GM23338 (cell line): ENCODE results near the gene SH2D5. TPM values are rescaled to one million over a fixed set of nuclear protein-coding genes. Genes with fewer than 3 reads are reported as not detected.

Experiments used
- ATAC-seq: fragments of 200-7000 bp; cut with Tn5 transposase; 3 replicates; pipeline ENCODE4 v1.9.1; 2020
- DNase-seq: peaks from one replicate; pipeline ENCODE4 v3.0.0-alpha.2; 2015; ENCODE audit warnings: low spot score
- H2AFZ ChIP-seq: fragments of 200-600 bp; sonication (generic); 2 replicates; pipeline ENCODE4 v1.8.0; 2016; ENCODE audit warnings: antibody characterized with exemption, mild to moderate bottlenecking, moderate library complexity
- H3F3A ChIP-seq: fragments of 200-600 bp; sonication (generic); replicated peaks from 2 replicates; pipeline ENCODE4 v1.8.0; 2017; ENCODE audit warnings: antibody characterized with exemption, mixed run types, low read depth
- H3K27ac ChIP-seq: fragments of 200-600 bp; sonication (generic); 2 replicates; pipeline ENCODE4 v1.6.1; 2016; ENCODE audit warnings: low read depth
- H3K27me3 ChIP-seq: fragments of 200-600 bp; sonication (generic); 2 replicates; pipeline ENCODE4 v1.8.0; 2016; ENCODE audit warnings: mild to moderate bottlenecking, mixed run types, moderate library complexity; ENCODE audit not compliant: insufficient read depth
- H3K36me3 ChIP-seq: fragments of 200-600 bp; sonication (generic); 2 replicates; pipeline ENCODE4 v1.8.0; 2016; ENCODE audit warnings: mild to moderate bottlenecking; ENCODE audit not compliant: insufficient read depth
- H3K4me1 ChIP-seq: fragments of 200-600 bp; sonication (generic); 2 replicates; pipeline ENCODE4 v1.8.0; 2016; ENCODE audit warnings: mild to moderate bottlenecking, moderate library complexity; ENCODE audit not compliant: insufficient read depth
- H3K4me2 ChIP-seq: fragments of 200-600 bp; sonication (generic); 2 replicates; pipeline ENCODE4 v1.7.1; 2017; ENCODE audit warnings: mixed run types
- H3K4me3 ChIP-seq: fragments of 200-600 bp; sonication (generic); 2 replicates; pipeline ENCODE4 v1.6.1; 2016; ENCODE audit warnings: mixed run types
- H3K79me2 ChIP-seq: fragments of 200-600 bp; sonication (generic); replicated peaks from 2 replicates; pipeline ENCODE4 v1.8.0; 2017; ENCODE audit warnings: mild to moderate bottlenecking; ENCODE audit not compliant: insufficient read depth
- H3K9me2 ChIP-seq: fragments of 200-600 bp; sonication (generic); 2 replicates; pipeline ENCODE4 v1.8.0; 2017; ENCODE audit not compliant: insufficient read depth
- H4K20me1 ChIP-seq: fragments of 200-600 bp; sonication (generic); replicated peaks from 2 replicates; pipeline ENCODE4 v1.8.0; 2017; ENCODE audit warnings: mild to moderate bottlenecking; ENCODE audit not compliant: insufficient read depth
- H3K27ac Mint-ChIP-seq: 2 replicates; pipeline ENCODE4 v1.8.0; 2020; ENCODE audit warnings: inconsistent platforms, mild to moderate bottlenecking, moderate library complexity, mixed read lengths
- H3K27me3 Mint-ChIP-seq: 3 replicates; pipeline ENCODE4 v1.8.0; 2022; ENCODE audit warnings: low read depth, mild to moderate bottlenecking, moderate library complexity, mixed read lengths, inconsistent platforms; ENCODE audit not compliant: insufficient read depth, poor library complexity
- H3K36me3 Mint-ChIP-seq: 3 replicates; pipeline ENCODE4 v1.8.0; 2021; ENCODE audit warnings: low read depth, mild to moderate bottlenecking, inconsistent platforms, moderate library complexity, mixed read lengths
- H3K4me1 Mint-ChIP-seq: 3 replicates; pipeline ENCODE4 v1.8.0; 2020; ENCODE audit warnings: mild to moderate bottlenecking, inconsistent platforms, mixed read lengths
- H3K4me3 Mint-ChIP-seq: 3 replicates; pipeline ENCODE4 v1.8.0; 2021; ENCODE audit warnings: moderate library complexity, mild to moderate bottlenecking, inconsistent platforms, mixed read lengths
- H3K9me3 Mint-ChIP-seq: 3 replicates; pipeline ENCODE4 v1.8.0; 2020; ENCODE audit warnings: moderate library complexity, mild to moderate bottlenecking, inconsistent platforms, mixed read lengths
- CREB1 ChIP-seq: fragments of 250-450 bp; sonication (Bioruptor Pico); IDR thresholded peaks from 2 replicates; pipeline ENCODE4 v1.5.0; 2020; ENCODE audit warnings: low read depth, mild to moderate bottlenecking, moderate library complexity
- ETS1 ChIP-seq: IDR thresholded peaks from 2 replicates; pipeline ENCODE4 v1.6.1; 2016; ENCODE audit warnings: antibody characterized with exemption
- EZH2 ChIP-seq: fragments of 200-600 bp; sonication (generic); IDR thresholded peaks from one replicate; pipeline ENCODE4 v1.8.0; 2017; ENCODE audit warnings: antibody characterized with exemption, mild to moderate bottlenecking, low read depth; ENCODE audit not compliant: unreplicated experiment
- EZH2phosphoT487 ChIP-seq: fragments of 200-600 bp; sonication (generic); IDR thresholded peaks from one replicate; pipeline ENCODE4 v1.8.1; 2018; ENCODE audit warnings: antibody characterized with exemption; ENCODE audit not compliant: unreplicated experiment
- JUNB ChIP-seq: IDR thresholded peaks from one replicate; pipeline ENCODE4 v1.6.1; 2016; ENCODE audit warnings: antibody characterized with exemption; ENCODE audit not compliant: unreplicated experiment
- NANOG ChIP-seq: IDR thresholded peaks from 2 replicates; pipeline ENCODE4 v1.6.1; 2016; ENCODE audit warnings: antibody characterized with exemption, borderline replicate concordance
- POLR2AphosphoS5 ChIP-seq: IDR thresholded peaks from 2 replicates; pipeline ENCODE4 v1.6.1; 2016; ENCODE audit warnings: antibody characterized with exemption, low read depth
- STAT1 ChIP-seq: IDR thresholded peaks from one replicate; pipeline ENCODE4 v1.6.1; 2016; ENCODE audit warnings: antibody characterized with exemption; ENCODE audit not compliant: unreplicated experiment
- ZNF114 ChIP-seq: fragments of 250-450 bp; sonication (Bioruptor Pico); IDR thresholded peaks from 2 replicates; pipeline ENCODE4 v1.5.0; 2020; ENCODE audit warnings: mild to moderate bottlenecking, moderate library complexity
- ZNF331 ChIP-seq: fragments of 250-450 bp; sonication (Bioruptor Pico); IDR thresholded peaks from 2 replicates; pipeline ENCODE4 v1.5.0; 2020; ENCODE audit warnings: low read depth, mild to moderate bottlenecking, moderate library complexity
- ZNF462 ChIP-seq: fragments of 250-450 bp; sonication (Bioruptor Pico); IDR thresholded peaks from 2 replicates; pipeline ENCODE4 v1.5.0; 2020; ENCODE audit warnings: mild to moderate bottlenecking, moderate library complexity
- polyA plus RNA-seq: library from polyadenylated mRNA; unstranded; fragments of >200 nt; fragmentation: Nextera tagmentation; extraction: Ambion mirVana; gene quantifications from 2 replicates; pipeline ENCODE4 v1.2.1, GENCODE V29; 2016
- total RNA-seq: library from RNA; depleted of rRNA; stranded (reverse); fragments of >200 nt; shearing (Covaris generic); gene quantifications from 2 replicates; pipeline ENCODE4 v1.2.3, GENCODE V29; 2014
- TF ChIP-seq, protein P1 (sequence below), 2 experiments: fragments of 200-600 bp in 1 of 2; sonication (generic) in 1 of 2; conservative IDR thresholded peaks; 2 replicates each; pipeline versions ENCODE4 v1.5.1 to v1.6.1; 2016 to 2017; ENCODE audit warnings: antibody characterized with exemption in 2 of 2, low read depth in 2 of 2, mild to moderate bottlenecking in 2 of 2, moderate library complexity in 1 of 2
- TF ChIP-seq, protein P2 (sequence below): IDR thresholded peaks from one replicate; pipeline ENCODE4 v1.6.1; 2018; ENCODE audit warnings: antibody characterized with exemption; ENCODE audit not compliant: unreplicated experiment

The SH2D5 gene
- total and polyA plus RNA-seq, 2 experiments from 2014 or later, result 5.0 to 24.8 TPM

GRCh38 chr1:20729990-20730689 is 2.4 kb downstream of the SH2D5 start:
- peak overlapping the region; percentile 43 for H2AFZ ChIP-seq
- no peaks in the 10 kb centered on the region for H3K36me3 Mint-ChIP-seq
- H3F3A ChIP-seq, result peaks cover 16% of the 10 kb centered on the region; the same call in 1 of the 2 replicates
- peaks cover 41% of the 10 kb centered on the region for H3K27me3 ChIP-seq
- peak overlapping the region; percentile 94 for H3K4me2 ChIP-seq
- no peaks in the 10 kb centered on the region; the same call in 1 of the 2 replicates for H4K20me1 ChIP-seq
- no peak overlapping the region for H3K27ac ChIP-seq
- H3K9me3 Mint-ChIP-seq, result no peaks in the 10 kb centered on the region
- H3K9me2 ChIP-seq, result no peaks in the 10 kb centered on the region
- H3K4me3 Mint-ChIP-seq, result peak overlapping the region; percentile 75
- peaks cover 39% of the 10 kb centered on the region for H3K27me3 Mint-ChIP-seq
- DNase-seq (no peak), ATAC-seq (no peak)
- peaks cover 28% of the 10 kb centered on the region for H3K4me1 Mint-ChIP-seq
- TF ChIP-seq NANOG (no peak), CREB1 (no peak), ZNF462 (CRISPR knock-in tag) (no peak), ETS1 (no peak), JUNB (no peak), EZH2 (no peak), ZNF331 (CRISPR knock-in tag) (no peak), STAT1 (no peak), ZNF114 (no peak), EZH2phosphoT487 (no peak), POLR2AphosphoS5 (no peak)
- TF ChIP-seq, protein P1, sequence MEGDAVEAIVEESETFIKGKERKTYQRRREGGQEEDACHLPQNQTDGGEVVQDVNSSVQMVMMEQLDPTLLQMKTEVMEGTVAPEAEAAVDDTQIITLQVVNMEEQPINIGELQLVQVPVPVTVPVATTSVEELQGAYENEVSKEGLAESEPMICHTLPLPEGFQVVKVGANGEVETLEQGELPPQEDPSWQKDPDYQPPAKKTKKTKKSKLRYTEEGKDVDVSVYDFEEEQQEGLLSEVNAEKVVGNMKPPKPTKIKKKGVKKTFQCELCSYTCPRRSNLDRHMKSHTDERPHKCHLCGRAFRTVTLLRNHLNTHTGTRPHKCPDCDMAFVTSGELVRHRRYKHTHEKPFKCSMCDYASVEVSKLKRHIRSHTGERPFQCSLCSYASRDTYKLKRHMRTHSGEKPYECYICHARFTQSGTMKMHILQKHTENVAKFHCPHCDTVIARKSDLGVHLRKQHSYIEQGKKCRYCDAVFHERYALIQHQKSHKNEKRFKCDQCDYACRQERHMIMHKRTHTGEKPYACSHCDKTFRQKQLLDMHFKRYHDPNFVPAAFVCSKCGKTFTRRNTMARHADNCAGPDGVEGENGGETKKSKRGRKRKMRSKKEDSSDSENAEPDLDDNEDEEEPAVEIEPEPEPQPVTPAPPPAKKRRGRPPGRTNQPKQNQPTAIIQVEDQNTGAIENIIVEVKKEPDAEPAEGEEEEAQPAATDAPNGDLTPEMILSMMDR (conservative IDR thresholded peaks at IDR 0.05; ENCODE audit: low read depth in 2 of 2), result no peak
- TF ChIP-seq, protein P2, sequence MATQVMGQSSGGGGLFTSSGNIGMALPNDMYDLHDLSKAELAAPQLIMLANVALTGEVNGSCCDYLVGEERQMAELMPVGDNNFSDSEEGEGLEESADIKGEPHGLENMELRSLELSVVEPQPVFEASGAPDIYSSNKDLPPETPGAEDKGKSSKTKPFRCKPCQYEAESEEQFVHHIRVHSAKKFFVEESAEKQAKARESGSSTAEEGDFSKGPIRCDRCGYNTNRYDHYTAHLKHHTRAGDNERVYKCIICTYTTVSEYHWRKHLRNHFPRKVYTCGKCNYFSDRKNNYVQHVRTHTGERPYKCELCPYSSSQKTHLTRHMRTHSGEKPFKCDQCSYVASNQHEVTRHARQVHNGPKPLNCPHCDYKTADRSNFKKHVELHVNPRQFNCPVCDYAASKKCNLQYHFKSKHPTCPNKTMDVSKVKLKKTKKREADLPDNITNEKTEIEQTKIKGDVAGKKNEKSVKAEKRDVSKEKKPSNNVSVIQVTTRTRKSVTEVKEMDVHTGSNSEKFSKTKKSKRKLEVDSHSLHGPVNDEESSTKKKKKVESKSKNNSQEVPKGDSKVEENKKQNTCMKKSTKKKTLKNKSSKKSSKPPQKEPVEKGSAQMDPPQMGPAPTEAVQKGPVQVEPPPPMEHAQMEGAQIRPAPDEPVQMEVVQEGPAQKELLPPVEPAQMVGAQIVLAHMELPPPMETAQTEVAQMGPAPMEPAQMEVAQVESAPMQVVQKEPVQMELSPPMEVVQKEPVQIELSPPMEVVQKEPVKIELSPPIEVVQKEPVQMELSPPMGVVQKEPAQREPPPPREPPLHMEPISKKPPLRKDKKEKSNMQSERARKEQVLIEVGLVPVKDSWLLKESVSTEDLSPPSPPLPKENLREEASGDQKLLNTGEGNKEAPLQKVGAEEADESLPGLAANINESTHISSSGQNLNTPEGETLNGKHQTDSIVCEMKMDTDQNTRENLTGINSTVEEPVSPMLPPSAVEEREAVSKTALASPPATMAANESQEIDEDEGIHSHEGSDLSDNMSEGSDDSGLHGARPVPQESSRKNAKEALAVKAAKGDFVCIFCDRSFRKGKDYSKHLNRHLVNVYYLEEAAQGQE, result no peak
- peak overlapping the region; percentile 87; the same call in 1 of the 2 replicates for H3K4me3 ChIP-seq
- H3K4me1 ChIP-seq, result peaks cover 42% of the 10 kb centered on the region
- no peaks in the 10 kb centered on the region for H3K79me2 ChIP-seq
- no peaks in the 10 kb centered on the region for H3K36me3 ChIP-seq
- H3K27ac Mint-ChIP-seq, result no peak overlapping the region
